HEK293T (cell line): Measurements from ENCODE around the gene PJVK.

ENCODE experiments used
- ARNT ChIP-seq: fragments of 450-650 bp; IDR thresholded peaks from 2 replicates; pipeline ENCODE4 v1.6.1; 2017; ENCODE audit warnings: mild to moderate bottlenecking
- BHLHE40 ChIP-seq: fragments of 450-650 bp; IDR thresholded peaks from 2 replicates; pipeline ENCODE4 v1.6.1; 2016; ENCODE audit warnings: mild to moderate bottlenecking, moderate library complexity, borderline replicate concordance
- FOXA1 ChIP-seq: fragments of 450-650 bp; IDR thresholded peaks from 2 replicates; pipeline ENCODE4 v1.6.1; 2016; ENCODE audit warnings: mild to moderate bottlenecking
- FOXK2 ChIP-seq: fragments of 450-650 bp; IDR thresholded peaks from 2 replicates; pipeline ENCODE4 v1.6.1; 2016; ENCODE audit warnings: mild to moderate bottlenecking
- FOXM1 ChIP-seq: fragments of 450-650 bp; IDR thresholded peaks from 2 replicates; pipeline ENCODE4 v1.6.1; 2017; ENCODE audit warnings: mild to moderate bottlenecking, borderline replicate concordance
- SP1 ChIP-seq: fragments of 450-650 bp; IDR thresholded peaks from 2 replicates; pipeline ENCODE4 v1.6.1; 2017
- SUZ12 ChIP-seq: fragments of 450-650 bp; IDR thresholded peaks from 2 replicates; pipeline ENCODE4 v1.6.1; 2016; ENCODE audit warnings: mild to moderate bottlenecking
- TARDBP ChIP-seq: fragments of 450-650 bp; IDR thresholded peaks from 2 replicates; pipeline ENCODE4 v1.6.1; 2016
- ZNF384 ChIP-seq: fragments of 450-650 bp; IDR thresholded peaks from 2 replicates; pipeline ENCODE4 v1.6.1; 2016

DNA sequence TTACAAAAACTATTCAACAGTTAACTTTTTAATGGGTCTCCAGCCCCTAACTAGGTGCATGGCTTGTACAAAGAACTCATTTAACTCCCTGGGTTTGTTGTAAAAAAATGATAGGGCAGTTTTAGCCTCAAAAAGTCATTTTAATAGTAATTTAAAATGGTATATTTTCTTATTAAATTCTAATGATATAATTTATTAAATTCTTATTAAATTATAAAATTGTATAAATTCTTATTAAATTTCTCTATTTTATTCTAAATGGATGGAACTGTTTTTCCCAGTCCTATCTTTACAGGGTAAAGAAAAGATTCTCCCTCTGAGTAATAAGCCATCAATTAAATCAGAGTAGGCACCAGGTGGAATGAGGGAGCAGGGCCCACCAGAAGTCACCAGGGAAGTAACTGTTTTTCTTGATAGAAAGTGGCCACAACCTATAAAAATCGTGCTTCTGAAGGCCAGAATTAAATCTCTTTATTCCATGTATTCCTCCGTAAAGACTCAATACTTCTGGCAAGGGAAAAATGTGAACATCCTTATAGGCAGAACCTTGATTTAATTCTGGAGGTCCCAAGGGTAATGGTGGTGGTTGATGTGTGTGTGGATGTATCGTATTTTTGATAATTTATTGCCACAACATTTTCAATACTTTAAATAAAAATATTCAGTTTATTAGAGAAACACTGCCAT, 26.4 kb downstream of the PJVK start:
- TF ChIP-seq ARNT (no peak), ZNF384 (no peak), SP1 (no peak), BHLHE40 (no peak), FOXM1 (no peak), FOXK2 (no peak), FOXA1 (no peak), SUZ12 (no peak), TARDBP (no peak)
